PFSK-1 (cell line): Measurements from ENCODE around the gene OSGIN1.

Experiments used
- POLR2AphosphoS5 ChIP-seq: IDR thresholded peaks from 2 replicates; pipeline ENCODE4 v1.6.1; 2012; ENCODE audit warnings: low read depth, mild to moderate bottlenecking, control low read depth, low read length, moderate library complexity
- REST ChIP-seq, 2 experiments: IDR thresholded peaks; 2 replicates each; pipeline versions ENCODE4 v1.6.1 to v1.8.0; 2011 to 2012; ENCODE audit warnings: low read depth in 2 of 2, low read length in 2 of 2, control low read depth in 1 of 2, inconsistent platforms in 1 of 2, mild to moderate bottlenecking in 1 of 2, moderate library complexity in 1 of 2; ENCODE audit not compliant: insufficient read depth in 1 of 2
- SIN3A ChIP-seq: IDR thresholded peaks from 2 replicates; pipeline ENCODE4 v1.6.1; 2012; ENCODE audit warnings: mild to moderate bottlenecking, low read length, moderate library complexity, borderline replicate concordance; ENCODE audit not compliant: insufficient read depth
- TAF1 ChIP-seq: IDR thresholded peaks from 2 replicates; pipeline ENCODE4 v1.6.1; 2012; ENCODE audit warnings: low read length, control low read depth, borderline replicate concordance; ENCODE audit not compliant: insufficient read depth

- no peak for TF ChIP-seq REST (IDR thresholded peaks at IDR 0.05; ENCODE audit: insufficient read depth in 1 of 2, low read depth in 2 of 2, low read length in 2 of 2)
- TF ChIP-seq SIN3A = no peak
- TF ChIP-seq POLR2AphosphoS5 = no peak
- TF ChIP-seq TAF1 = no peak
These were observed 26.4 kb downstream of the OSGIN1 start for GRCh38 chr16:83979441-83979840.
